Measurements from ENCODE around the gene DMRTA2.

DMRTA2 gene

DNA sequence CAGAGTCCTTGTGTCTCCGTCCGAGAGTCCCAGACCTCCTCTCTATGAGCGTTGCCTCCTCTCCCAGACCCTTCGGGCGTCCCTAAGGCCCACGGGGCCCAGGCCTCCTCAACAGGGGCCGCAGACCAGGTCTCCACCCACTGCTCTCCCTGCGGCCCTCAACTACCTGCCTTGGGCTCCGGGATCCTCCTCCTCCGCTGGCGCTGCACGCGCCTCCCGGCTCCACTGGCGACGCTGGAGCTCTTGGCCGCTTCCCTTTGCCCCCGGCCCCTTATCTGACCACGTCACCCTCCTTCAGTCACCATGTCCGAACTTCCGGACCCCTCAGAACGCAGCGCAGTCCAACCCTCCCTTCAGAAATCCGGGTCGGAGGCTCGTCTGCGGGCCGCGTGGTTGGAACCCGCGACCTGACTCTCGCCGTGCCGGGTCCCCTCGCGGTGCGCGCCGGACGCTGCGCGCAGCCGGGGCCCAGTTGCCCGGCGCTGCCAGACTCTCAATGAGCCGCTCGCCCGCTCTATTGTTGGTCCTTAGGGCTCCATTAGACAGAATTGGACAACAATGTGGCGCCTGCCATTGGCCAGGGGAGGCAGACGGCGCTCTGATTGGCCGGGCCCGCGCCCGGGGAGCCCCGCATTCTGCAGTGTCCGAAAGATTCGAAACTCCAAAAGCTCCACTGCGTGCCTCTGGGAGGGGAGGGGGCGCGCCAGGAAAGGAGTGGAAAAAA lies at the start of gene DMRTA2:
DMRTA2 (minus strand) TSS at position 498 of the 724 bp plus-strand sequence. CDS start 1,907 bp downstream, outside the sequence.
- no peak for DNase-seq

DNA sequence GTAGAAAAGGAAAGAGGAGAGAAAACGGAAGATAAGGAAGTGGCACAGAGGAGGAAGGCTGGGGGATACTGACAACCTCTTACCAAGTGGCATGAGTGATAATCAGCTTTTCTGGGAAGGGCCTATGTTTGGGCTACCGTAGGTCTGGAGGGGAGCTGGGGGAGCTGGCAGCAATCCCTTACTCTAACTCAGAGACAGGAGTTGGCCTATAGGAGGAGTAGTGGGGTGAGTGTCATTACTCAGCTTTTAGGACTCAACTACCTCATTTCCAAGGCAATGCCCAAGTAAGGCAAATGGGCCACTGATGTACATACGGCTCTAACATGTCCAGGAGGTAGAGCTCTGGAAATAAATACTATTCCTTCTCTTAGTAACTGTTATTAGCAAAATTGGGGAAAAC lies 48.7 kb upstream of the DMRTA2 start:
- DNase-seq = no peak

DNA sequence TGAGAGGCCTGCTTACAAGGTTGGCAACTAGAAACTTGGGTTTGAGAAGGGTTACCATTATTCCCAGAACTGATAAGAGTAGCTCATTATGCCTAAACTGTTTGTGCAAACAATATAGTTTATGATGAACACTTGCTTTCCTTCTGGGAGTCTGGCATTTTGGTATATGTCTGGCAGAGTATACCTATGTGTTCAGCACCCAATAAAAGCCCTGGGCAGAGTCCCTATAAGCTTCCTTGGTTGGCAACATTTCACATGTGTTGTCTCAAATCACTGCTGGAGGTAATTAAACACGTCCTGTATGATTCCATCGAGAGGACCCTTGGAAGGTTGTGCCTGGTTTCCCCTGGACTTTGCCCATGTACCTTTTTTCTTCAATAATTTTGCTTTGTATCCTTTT lies 39.7 kb upstream of the DMRTA2 start:
- no peak for DNase-seq

DNA sequence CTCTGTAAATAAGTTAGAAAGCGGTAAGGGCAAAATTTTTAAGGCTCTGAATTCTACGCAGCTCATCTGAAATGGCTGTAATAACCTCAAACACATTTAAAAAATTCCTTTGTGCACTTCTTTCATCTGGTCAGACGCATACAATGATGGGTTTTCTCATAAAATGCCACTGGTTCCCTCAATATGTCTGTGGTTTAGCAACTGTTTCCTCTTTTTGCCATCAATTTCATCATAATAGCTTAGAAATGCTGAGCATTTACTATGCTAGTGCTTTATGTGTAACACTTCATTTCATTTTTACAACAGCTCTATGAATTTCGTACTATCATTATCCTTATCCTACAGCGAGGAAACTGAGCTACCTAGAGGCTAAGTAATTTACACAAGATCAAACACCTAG lies 35.3 kb upstream of the DMRTA2 start:
- DNase-seq = peak; percentile 84

DNA sequence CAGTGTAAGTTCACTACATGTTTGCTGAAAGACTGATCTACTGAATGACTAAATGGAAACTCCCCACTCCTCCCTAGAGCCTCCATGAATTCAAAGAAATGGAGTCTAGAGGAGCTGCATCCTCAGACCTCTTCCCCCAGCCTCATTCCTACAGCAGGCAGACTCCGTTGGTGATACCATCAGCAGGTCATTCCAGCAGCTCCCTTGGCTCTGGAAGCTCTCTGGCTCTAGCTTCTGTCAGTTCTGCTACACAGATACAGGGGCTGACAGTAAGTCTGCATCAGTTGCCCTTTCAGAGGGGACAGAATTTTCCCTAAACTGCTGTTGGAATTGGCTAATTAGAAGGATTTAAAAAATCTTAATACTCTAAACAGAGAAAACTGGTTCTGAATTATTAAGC lies 31.7 kb upstream of the DMRTA2 start:
- DNase-seq = no peak

DNA sequence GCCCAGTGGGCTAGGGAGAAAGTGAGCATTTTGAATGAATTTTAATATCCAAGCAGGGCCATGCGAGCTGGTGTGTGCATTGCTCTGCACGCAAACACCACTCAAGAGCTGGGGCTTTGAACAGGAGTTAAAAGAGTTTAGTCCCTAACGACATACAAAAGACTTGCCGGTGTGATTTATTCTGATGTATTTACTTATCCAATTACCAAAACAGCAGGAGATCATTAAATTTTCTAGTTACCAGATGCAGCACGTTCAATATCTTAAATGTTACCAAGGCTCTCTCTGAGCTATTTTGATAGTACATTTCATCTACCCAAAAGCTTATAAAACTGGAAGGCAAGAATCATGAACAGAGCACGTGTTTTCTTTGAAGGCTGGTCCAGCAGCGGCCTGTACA lies 30.0 kb upstream of the DMRTA2 start:
- DNase-seq = no peak

DNA sequence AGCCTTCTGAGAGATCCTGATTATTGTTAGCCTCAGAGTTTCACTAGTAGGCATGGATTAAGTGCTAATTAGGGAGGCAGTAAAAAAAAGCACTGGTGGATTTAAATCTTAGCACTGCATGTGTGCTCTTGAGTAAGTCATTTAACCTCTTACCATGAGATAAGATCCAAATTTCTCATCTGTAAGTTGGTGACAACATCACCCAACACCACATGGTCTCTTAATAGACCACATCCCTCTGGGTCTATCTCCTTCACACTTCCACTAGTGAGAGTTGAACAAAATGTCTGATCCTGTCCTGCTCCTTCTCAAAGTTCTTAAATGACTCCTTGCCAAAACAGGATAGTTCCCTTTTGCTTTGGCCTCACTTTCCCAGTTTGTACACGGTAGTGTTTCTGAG lies 29.5 kb upstream of the DMRTA2 start:
- peak; percentile 51 for DNase-seq

DNA sequence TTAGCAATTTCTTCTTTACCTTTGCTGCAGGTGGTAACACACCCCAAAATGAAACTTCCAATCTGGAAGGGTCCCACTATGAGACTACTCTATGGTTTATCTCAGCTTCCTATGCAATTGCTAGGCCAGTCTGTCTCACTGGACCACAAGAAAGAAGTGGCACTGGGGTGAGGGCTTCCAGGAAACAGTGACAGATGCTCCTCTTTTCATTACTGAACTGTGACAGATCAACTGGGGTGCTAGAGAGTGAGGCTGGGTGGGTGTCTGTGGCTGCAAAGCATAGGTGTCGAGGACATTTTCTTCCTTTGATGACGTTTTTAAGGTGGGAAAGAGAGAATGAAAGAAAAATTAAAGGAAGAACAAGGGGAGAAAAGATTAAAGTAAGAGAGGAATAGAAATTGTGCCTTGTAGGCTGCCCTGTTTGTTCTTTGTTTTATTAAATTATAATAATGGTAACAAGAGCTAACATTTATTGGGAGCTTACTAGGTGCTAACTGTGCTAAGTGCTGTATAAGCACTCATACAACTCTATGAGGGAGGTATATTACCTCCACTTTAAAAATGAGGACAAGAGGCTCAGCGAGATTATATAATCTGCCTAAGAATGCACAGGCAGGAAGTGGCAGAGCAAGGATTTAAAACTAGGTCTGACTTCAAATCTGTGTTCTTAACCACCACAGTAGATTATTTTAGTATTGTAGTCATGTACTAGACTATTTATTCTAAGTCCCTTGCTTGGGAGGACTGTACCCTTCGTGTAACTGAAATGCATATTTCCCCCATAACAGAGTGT lies 27.8 kb upstream of the DMRTA2 start:
- DNase-seq = no peak

DNA sequence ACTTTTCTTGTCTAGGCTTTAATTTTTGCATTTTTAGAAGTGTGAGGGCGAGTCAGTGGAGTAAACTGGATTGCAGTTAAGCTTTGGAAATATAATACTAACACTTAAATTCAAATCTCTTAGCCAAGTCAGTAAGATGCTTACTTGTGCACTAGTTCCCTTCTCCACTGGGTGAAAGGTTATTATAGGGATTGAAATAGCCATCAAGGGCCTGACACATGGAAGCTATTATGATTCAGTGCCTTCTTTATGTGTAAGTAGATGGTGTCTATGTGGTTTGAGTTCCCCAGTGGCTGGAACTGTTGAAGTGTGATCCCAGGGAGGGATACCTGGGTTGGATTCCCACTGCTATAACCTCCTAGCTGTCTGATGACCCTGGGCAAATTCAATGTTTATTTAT lies 24.7 kb upstream of the DMRTA2 start:
- DNase-seq = no peak

DNA sequence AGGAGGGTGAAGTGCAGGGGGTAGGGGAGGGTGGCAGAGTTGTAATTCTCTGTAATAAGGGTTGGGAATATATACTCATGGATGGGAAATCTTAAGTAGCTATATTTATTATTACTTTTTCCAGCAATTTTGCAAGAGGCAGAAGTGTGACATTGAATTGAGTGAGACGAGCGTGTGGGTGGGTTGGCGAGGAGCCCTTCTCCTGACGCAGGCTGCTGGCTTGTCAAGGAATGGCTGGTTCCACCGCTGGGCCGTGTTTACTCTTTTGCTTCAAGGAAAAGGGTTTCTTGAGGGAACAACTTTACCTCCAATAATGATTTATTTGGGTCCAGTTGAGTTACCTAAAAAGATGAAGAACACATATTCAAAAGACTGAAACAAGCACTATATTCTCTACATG lies 17.9 kb upstream of the DMRTA2 start:
- DNase-seq = no peak

DNA sequence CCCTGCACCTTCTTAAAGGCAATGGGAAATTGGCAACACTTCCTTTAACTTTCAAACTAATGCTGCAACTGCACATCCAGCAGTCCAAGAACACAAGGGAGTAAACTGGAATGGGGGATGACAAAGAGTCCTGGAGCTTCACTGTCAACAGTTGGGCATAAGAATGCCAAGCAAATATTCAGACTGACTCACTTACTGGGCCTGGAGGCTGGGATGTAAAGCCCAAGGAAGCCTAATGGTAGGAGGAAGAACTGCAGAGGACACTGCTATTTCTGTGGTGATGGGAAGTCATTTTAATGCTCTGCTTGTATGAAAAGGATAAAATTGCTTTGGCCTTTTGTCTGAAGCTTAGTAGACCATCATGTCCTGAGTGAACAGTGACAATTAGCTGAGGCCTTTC lies 15.7 kb upstream of the DMRTA2 start:
- DNase-seq = no peak

DNA sequence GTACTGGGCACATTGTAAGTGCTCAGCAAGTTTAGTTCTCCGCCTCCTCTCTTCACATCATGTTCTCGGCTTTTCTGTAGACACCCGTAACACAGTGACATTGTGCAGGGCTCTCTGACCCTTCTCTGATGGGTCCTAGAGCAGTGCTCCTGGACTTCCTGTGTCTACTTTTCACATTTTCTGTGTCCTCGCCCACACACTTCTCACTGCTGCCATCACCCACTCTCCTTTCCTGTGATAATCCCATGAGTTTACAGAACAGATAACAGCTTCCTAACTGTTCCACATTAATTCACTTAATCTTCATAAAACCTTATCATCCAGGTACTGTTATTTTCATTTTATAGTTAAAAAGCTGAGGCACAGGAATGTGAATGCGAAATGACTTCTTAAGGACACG lies 13.2 kb upstream of the DMRTA2 start:
- no peak for DNase-seq

DNA sequence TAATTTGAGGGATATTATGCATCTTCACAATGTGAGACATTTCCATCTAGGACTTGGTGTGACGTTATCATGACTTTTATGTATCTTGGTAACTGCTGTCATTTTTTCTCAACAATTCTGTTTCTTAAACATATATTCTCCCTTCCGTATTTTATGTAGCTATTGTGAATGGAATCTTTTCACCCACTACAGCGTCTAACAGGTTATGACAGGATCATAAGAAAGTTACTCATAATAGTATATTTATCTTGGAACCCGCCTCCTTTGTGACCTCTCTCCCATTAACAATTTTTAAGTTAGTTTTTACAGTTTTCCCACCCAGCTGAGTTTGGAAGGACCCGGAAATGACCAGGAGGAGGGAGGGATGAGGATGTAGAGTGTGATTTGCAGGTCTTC lies 6.8 kb upstream of the DMRTA2 start:
- DNase-seq = no peak

DNA sequence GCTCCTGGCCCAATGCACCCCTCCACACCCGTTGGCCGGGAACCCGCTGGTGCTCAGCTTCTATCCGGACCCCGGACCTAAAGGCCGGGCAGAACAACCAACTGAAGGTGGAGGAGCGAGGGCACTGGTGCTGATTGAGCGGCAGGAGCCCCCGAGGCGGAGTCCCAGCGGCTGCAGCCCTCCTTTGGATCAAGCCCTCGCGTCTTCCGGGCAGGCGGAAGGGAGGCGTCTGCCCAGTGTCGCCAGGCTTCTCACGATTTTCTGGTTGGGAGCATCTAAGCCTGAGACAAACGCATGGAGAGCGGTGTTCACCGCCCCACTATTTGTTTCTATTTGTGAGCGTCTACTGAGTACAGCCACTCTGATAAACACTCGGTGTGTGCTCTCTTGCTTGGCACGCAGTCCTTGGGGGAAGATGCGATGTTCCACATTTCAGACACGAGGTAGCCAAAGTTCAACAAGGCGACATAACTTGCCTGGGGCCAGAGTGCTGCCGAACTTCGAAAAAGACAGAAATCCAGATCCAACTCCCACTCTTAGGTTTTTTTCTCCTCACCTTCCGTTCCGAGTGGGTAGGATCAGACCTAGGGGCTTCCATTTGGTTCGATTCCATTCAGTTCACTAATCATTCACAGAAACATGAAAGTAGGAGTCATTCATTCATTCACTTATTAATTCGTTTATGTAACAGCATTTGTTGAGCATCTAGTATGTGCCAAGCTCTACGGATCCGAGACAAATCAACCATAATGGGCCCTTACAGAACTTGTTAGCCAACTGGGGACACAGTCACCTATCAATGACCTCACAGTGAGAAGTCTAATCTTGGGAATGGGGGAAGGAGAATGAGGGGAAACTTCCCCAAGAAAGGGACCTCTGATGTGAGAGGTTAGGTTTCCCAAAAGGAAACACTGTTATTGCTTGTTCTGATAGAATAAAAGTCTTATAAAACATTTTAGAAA lies 4.9 kb upstream of the DMRTA2 start:
- DNase-seq = no peak

DNA sequence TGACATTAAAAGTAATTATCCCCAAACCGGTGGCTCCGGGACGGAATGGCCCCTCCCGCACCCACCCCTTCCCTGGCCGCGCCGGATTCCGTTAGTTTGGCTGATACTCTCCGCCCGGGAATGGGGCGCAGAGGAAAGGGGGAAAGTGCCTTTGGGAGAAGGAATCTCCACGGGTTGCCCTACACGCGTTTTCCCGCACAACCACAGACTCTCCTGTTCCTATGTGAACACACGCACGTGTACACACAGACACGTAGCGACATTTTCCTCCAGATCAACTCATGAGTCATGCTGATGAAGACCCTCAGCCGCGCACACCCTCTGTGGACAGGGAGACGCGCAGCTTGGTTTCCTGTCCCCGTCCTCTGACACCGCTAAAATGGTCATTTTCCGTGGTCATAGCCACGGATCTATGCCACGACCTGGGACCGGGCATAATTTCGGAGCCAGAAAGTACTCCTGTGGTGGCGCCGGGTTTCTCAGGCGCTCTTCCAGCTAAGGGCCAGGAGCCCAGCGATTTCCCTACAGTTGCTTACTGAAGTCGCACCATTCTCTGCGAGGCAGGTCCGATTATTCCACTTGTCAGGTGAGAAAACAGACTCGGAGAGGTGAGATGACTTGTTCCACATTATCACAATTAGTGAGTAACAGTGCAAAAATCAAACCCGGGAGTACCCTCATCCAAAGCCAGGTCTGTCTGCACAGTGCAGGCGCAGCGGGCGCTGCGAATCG lies 4.0 kb upstream of the DMRTA2 start:
- no peak for DNase-seq

DNA sequence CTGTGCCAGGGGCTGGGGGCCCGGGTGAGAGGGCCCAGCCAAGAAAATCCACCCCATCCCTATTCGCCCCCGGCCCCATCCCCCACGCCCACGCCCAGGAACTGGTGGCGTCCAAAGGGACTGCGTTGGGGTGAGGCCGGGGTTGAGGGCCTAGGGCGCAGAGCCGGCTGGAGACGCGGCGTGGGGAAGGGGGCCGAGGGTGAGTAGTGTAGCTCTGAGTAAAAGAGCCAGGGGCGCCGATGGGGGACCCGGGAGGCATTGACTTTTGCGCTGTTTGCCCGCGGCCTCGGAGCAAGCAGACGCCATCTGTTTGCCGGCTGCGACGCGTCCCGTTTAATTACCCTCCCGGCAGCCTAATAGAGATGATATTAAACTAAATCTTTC lies 3.5 kb upstream of the DMRTA2 start:
- no peak for DNase-seq

DNA sequence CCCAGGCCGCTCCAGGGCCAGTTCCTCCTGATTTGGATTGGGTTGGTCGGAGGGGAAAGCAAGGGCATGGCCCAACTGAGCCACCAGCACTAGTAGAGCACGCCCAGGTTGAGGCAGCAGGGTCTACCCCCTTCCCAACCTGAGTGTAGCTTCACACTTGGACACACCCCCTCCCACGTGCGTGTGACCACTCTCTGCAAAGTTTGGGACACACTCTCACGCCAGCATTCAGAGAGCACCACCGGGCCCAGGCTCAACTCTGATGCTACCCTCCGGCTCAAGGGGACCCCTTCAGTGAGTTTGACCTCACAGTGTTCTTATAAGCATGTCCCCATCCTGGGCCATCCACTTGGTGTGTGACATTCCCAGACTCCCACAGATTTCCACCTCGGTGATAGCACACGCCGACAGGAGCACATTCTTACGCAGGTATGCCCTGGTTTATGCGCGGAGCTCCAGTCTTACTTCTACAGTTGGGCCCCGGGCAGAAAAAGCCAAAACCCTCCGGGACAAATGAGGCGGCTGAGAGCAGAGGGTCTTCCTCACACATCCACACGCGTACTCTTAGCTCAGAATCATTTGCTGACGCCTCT lies 3.0 kb upstream of the DMRTA2 start:
- DNase-seq = no peak

DNA sequence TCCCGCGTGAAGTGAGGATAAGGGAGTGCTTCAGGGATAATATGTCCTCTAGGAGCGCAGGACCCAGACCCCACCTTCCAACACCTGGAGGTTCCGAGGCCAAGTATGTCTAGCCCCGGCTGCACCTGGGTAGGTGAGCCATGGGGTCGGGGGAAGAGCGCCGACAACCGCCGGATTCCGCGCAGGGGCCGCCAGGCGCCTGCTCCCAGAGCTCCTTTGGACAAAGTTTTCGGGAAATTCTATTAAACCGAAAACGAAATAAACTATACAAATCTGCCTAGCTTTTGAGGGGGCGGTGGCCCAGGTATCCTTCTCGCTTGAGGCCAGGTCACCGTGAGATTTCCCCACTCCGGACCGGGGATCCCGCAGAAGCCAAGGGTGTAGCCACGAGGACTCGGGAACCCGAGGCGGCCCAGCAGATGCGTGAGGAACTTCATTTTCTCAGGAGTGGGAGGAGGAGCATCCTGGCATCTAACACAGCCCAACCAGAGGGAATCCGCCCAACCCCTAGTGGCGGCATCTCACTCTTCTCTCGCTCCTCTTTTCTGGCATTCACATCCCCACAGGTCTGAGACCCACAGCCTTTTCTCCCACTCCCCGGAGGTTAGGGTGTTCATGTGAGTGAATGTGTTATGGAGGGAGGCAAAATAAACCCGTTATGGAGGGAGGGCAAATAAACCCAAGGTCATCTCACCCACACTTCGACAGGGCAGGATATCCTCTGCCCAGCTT lies 2.3 kb upstream of the DMRTA2 start:
- DNase-seq = no peak

DNA sequence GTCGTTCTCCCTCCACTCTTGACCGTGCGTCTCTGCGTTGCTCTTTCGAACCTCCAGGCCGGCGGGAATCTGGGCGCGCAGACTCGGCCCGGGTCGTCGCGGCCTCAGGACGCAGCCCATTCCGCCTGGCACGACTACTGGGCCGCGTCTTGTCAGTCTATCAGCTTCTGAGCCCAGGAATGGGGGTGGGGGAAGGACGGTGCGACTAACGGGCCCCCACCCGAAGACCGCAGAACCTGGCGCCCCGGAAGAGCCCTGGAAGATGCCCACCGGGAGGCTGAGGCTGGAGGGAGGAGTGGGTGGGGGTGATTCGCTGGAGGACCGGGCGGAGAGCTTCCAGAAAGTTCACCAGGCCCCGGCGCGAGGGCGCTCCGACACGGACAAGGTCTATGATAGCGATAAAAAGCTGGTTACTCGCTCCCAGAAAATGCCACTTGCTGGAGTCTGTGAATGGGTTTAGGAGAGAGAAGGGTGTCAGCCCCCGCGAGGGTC lies 1.7 kb upstream of the DMRTA2 start:
- no peak for DNase-seq

DNA sequence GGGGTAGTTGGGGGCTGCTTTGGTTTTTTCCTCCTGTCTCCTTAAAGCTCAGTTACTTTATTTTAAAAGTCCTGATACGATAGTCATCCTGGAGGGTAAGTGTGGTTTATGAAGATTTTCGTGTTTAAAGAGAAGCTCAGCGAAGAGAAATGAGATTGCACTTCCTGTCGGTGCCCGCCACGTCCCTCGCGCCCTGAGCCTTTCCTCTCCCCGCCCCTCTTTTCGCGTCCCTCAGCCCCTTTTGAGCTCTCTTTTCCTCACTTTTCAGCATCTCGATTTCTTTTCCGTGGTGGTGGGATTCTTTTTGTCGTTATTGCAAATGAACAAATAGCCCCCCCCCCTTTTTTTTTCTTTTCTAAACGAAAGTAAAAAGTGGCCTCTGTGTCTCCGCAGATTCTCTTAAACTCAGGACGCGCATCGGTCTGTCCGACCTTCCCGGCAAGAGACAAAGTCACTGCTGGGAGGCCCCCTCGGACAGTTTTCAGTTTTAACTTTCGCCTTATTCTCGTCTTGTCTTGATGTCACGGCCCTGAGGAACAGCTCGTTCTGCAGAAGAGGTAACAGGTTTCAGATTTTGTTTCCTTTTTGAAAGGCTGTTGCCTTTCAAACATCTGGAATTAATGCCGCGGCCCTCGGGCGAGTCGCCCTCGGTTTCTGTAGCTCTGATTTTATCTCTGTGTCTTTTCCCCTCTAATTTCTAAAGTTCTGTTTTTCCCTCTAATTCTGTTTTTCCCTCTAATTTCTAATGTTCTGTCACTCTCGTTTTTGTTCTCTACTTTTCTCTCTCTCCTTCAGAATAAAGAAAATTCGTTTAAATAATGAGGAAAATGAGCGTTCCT lies 1.0 kb upstream of the DMRTA2 start:
- no peak for DNase-seq

DNA sequence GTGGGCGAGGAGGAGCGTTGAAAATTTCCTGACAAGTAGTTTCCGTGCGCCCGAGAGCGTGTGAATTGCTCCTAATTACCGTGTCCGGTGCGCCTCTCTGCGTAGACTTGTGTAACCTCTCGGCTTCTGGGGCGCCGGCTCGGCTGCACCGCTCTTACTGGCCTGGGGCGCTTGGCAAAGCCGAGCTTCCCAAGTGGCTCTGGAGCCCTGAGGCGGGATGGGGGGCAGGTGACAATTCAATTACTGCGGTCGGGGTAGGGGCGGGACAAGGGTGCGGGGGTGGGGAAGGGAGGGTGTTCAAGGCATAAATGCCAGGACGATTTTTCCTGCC lies 392 bp upstream of the DMRTA2 start:
- DNase-seq = no peak
